Caco-2 (cell line): ENCODE measurements around the gene UTS2R. TPM values are rescaled to one million over a fixed set of nuclear protein-coding genes. Genes with fewer than 3 reads are reported as not detected.
"Not testable (repeated sequence)": the region's sequence is repeated elsewhere in the genome, so short reads cannot be mapped to it uniquely, and the experiment has no call there.

ENCODE experiments used
- BruUV-seq: library from RNA; stranded (reverse); fragments of 400-500 nt; replicated peaks from 2 replicates; lab custom pipeline; 2021; lab: Mats Ljungman, UMichigan
- CTCF ChIA-PET: fragments of 300-600 bp; sonication (Branson Sonifier 250); formaldehyde crosslinking; loops from one replicate; lab custom pipeline; 2022; ENCODE audit warnings: antibody characterized with exemption; lab: Charles Lee
- POLR2A ChIA-PET: fragments of 300-600 bp; sonication (Branson Sonifier 250); formaldehyde crosslinking; loops from one replicate; lab custom pipeline; 2022; ENCODE audit warnings: antibody characterized with exemption; lab: Charles Lee
- DNase-seq, 2 experiments: peaks; one replicate each; pipeline versions ENCODE4 v3.0.0 to v3.0.0-alpha.2; 2020 to 2022
- H3K27me3 ChIP-seq: replicated peaks from 2 replicates; pipeline ENCODE4 v1.6.0; 2011; ENCODE audit warnings: low read length; ENCODE audit not compliant: control insufficient read depth, insufficient read depth
- H3K36me3 ChIP-seq: 2 replicates; pipeline ENCODE4 v1.5.1; 2011; ENCODE audit warnings: low read length; ENCODE audit not compliant: control insufficient read depth, insufficient read depth
- H3K4me1 ChIP-seq: fragments of 250-450 bp; sonication (Bioruptor Pico); 2 replicates; pipeline ENCODE4 v1.5.1; 2020; ENCODE audit warnings: mild to moderate bottlenecking
- H3K4me3 ChIP-seq: 2 replicates; pipeline ENCODE4 v1.5.1; 2011; ENCODE audit warnings: low read depth, mild to moderate bottlenecking, control low read depth, low read length
- H3K9me3 ChIP-seq: fragments of 250-450 bp; sonication (Bioruptor Pico); 2 replicates; pipeline ENCODE4 v1.5.1; 2020; ENCODE audit warnings: mild to moderate bottlenecking, moderate library complexity
- H3K27ac Mint-ChIP-seq: one replicate; pipeline ENCODE4 v1.8.0; 2022; ENCODE audit warnings: mixed read lengths; ENCODE audit not compliant: unreplicated experiment
- H3K27me3 Mint-ChIP-seq: one replicate; pipeline ENCODE4 v1.8.0; 2022; ENCODE audit warnings: mixed read lengths; ENCODE audit not compliant: insufficient read depth, unreplicated experiment
- H3K36me3 Mint-ChIP-seq: one replicate; pipeline ENCODE4 v1.8.0; 2022; ENCODE audit warnings: mild to moderate bottlenecking, mixed read lengths; ENCODE audit not compliant: insufficient read depth, unreplicated experiment
- H3K4me1 Mint-ChIP-seq: one replicate; pipeline ENCODE4 v1.8.0; 2022; ENCODE audit warnings: low read depth, mixed read lengths; ENCODE audit not compliant: unreplicated experiment
- H3K4me3 Mint-ChIP-seq: one replicate; pipeline ENCODE4 v1.8.0; 2022; ENCODE audit warnings: mild to moderate bottlenecking, moderate library complexity, mixed read lengths; ENCODE audit not compliant: unreplicated experiment
- H3K9me3 Mint-ChIP-seq: one replicate; pipeline ENCODE4 v1.8.0; 2022; ENCODE audit warnings: mixed read lengths; ENCODE audit not compliant: unreplicated experiment
- CTCF ChIP-seq, 2 experiments: fragments of 200-600 bp in 1 of 2; IDR thresholded peaks; 1 replicate in 1 of 2; 2 replicates in 1 of 2; pipeline versions ENCODE4 v1.5.1 to v1.8.0; 2011 to 2022; ENCODE audit warnings: antibody characterized with exemption in 1 of 2, control low read depth in 1 of 2, inconsistent platforms in 1 of 2, low read depth in 1 of 2, low read length in 1 of 2, mild to moderate bottlenecking in 1 of 2, moderate library complexity in 1 of 2; ENCODE audit not compliant: insufficient read depth in 1 of 2, severe bottlenecking in 1 of 2, unreplicated experiment in 1 of 2
- intact Hi-C: fragments of 100-400 bp; cut with micrococcal nuclease; formaldehyde crosslinking; loops from one replicate; pipeline ENCODE4 v1.10.0; 2022; ENCODE audit not compliant: unreplicated experiment
- total RNA-seq: library from RNA; stranded (reverse); gene quantifications from 2 replicates; pipeline ENCODE4 v1.2.3, GENCODE V29; 2022

UTS2R gene
- total RNA-seq, 1 experiment from 2014 or later, result 0.66 TPM

DNA sequence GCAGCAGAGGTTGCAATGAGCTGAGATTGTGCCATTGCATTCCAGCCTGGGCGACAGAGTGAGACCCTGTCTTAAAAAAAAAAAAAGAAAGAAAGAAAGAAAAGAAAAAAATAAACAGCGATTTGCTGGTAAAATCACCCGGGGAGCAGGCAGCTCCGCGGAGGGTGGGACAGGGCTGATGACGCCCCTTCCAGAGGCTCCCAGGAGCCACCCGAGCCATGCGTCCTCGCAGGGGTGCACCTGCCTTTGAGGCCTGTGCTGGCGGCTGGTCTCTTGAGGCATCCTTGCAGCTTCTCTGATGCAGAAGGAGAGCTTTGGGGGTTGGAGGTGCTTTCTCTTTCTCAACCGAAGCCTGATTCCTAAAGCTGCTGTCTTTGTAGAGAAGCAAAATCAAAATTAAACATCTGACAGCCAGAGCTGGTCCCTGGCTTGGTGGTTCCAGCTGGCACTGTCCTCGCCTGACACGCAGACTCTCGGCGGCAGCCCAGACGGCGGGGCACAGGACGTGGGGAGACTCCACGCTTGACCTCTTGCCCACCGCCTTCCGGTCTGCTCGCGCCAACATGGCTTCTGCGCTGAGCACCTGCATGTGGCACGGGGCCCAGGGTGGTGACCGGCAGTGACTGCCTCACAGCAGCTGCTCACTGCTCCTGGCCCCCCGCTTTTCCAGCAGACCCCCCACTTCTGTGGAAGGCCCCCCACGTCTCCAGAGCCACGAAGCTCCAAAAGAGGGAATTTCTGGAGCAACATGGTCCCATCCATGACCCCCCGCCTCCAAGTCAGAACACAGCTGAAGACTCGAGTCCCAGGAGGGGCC, 6.6 kb downstream of the UTS2R start:
- no TSS peak for BruUV-seq
- POLR2A ChIA-PET, result no interaction called here

GRCh38 chr17:82378741-82379021, 7.1 kb downstream of the UTS2R start:
- CTCF ChIA-PET, result interaction anchor here (0.6 kb wide), 1 partner anchor 41 kb away, joined by 5 read pairs; no protein-coding TSS in a partner anchor
- H3K36me3 Mint-ChIP-seq, result no peaks in the 10 kb centered on the region
- Histone ChIP-seq H3K4me3 (no peak overlapping the region), H3K27me3 (no peaks in the 10 kb centered on the region), H3K9me3 (no peaks in the 10 kb centered on the region), H3K4me1 (peaks cover 4% of the 10 kb centered on the region; the same call in 1 of the 2 replicates), H3K36me3 (no peaks in the 10 kb centered on the region)
- H3K4me3 Mint-ChIP-seq, result no peak overlapping the region
- H3K9me3 Mint-ChIP-seq, result no peaks in the 10 kb centered on the region
- BruUV-seq, result no TSS peak
- intact Hi-C loops, result no loop called here
- TF ChIP-seq CTCF (IDR thresholded peaks at IDR 0.05; ENCODE audit: insufficient read depth in 1 of 2, low read depth in 1 of 2, low read length in 1 of 2, severe bottlenecking in 1 of 2, unreplicated experiment in 1 of 2), result no peak
- no peaks in the 10 kb centered on the region for H3K4me1 Mint-ChIP-seq
- H3K27me3 Mint-ChIP-seq, result no peaks in the 10 kb centered on the region
- DNase-seq, result no peak
- H3K27ac Mint-ChIP-seq, result no peak overlapping the region
- POLR2A ChIA-PET, result no interaction called here

More for the DNA sequence above, 6.6 kb downstream of the UTS2R start:
- Histone ChIP-seq H3K27me3 (no peaks in the 10 kb centered on the region), H3K36me3 (no peaks in the 10 kb centered on the region), H3K9me3 (no peaks in the 10 kb centered on the region), H3K4me1 (peaks cover 4% of the 10 kb centered on the region; the same call in 1 of the 2 replicates), H3K4me3 (no peak overlapping the region)
- Mint-ChIP-seq H3K9me3 (no peaks in the 10 kb centered on the region), H3K4me1 (no peaks in the 10 kb centered on the region), H3K27ac (no peak overlapping the region), H3K27me3 (no peaks in the 10 kb centered on the region), H3K36me3 (no peaks in the 10 kb centered on the region), H3K4me3 (no peak overlapping the region)
- TF ChIP-seq CTCF (IDR thresholded peaks at IDR 0.05; ENCODE audit: insufficient read depth in 1 of 2, low read depth in 1 of 2, low read length in 1 of 2, severe bottlenecking in 1 of 2, unreplicated experiment in 1 of 2), result no peak
- CTCF ChIA-PET, result interaction anchor here (0.6 to 0.8 kb wide), 3 partner anchors 13 to 138 kb away, joined by 3 to 5 read pairs (median 3); no protein-coding TSS in a partner anchor
- DNase-seq, result no peak
- intact Hi-C loops, result no loop called here

DNA sequence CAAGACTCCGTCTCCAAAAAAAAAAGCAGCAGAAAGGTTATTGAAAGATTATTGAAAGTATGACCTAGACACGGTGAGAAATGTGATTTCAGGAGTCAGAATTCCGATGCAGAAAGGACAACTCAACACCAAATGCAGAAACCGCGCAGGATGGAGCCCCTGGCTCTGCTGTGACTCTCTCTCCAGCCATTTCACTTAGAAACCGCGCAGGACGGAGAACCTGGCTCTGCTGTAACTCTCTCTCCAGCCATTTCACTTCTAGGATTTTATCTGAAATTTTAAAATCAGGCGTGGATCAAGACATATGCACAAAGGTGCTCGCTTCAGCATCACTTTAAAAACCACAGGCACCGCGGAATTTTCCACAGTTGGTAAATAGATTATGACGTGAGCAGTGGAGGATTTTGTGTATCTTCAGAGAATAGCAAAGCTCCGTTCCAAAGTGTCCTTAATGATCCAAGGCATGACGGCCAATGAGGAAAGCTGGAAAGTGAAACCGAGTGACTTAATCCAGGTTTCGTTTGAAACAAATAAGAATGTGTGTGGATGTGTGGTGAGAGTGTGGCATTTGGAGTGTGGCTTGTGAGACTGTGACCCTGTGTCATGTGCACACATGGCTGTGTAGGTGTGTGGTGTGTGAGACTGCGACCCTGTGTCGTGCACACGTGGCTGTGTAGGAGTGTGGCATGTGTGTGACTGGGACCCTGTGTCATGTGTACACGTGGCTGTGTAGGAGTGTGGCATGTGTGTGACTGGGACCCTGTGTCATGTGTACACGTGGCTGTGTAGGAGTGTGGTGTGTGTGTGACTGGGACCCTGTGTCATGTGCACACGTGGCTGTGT, 9.5 kb downstream of the UTS2R start:
- Mint-ChIP-seq H3K36me3 (no peaks in the 10 kb centered on the region), H3K27me3 (no peaks in the 10 kb centered on the region), H3K27ac (no peak overlapping the region), H3K4me1 (no peaks in the 10 kb centered on the region), H3K4me3 (no peak overlapping the region), H3K9me3 (no peaks in the 10 kb centered on the region)
- no peak for DNase-seq
- peaks cover 4% of the 10 kb centered on the region; the same call in 1 of the 2 replicates for H3K4me1 ChIP-seq
- TF ChIP-seq CTCF (IDR thresholded peaks at IDR 0.05; ENCODE audit: insufficient read depth in 1 of 2, low read depth in 1 of 2, low read length in 1 of 2, severe bottlenecking in 1 of 2, unreplicated experiment in 1 of 2), result no peak
- H3K9me3 ChIP-seq, result no peaks in the 10 kb centered on the region
- H3K27me3 ChIP-seq, result no peaks in the 10 kb centered on the region
- BruUV-seq, result no TSS peak
- POLR2A ChIA-PET, result no interaction called here
- no peaks in the 10 kb centered on the region for H3K36me3 ChIP-seq
- intact Hi-C loops, result no loop called here
- CTCF ChIA-PET, result no interaction called here
- H3K4me3 ChIP-seq, result no peak overlapping the region

GRCh38 chr17:82381703-82382009, 10.1 kb downstream of the UTS2R start:
- H3K4me1 Mint-ChIP-seq, H3K27me3 Mint-ChIP-seq, CTCF ChIA-PET, H3K9me3 Mint-ChIP-seq, POLR2A ChIA-PET, H3K27me3 ChIP-seq, H3K4me1 ChIP-seq, BruUV-seq, H3K27ac Mint-ChIP-seq, intact Hi-C loops, H3K4me3 ChIP-seq, H3K36me3 ChIP-seq, H3K4me3 Mint-ChIP-seq, H3K9me3 ChIP-seq, DNase-seq, H3K36me3 Mint-ChIP-seq: not testable (repeated sequence)
